HG03135 (cell line): Measurements from ENCODE around the gene MAP3K20.
"Not testable (repeated sequence)": the region's sequence is repeated elsewhere in the genome, so short reads cannot be mapped to it uniquely, and the experiment has no call there.

Experiments used
- ATAC-seq: cut with Tn5 transposase; IDR thresholded peaks from one replicate; pipeline ENCODE4 v1.9.1; 2021; ENCODE audit warnings: mild to moderate bottlenecking, moderate library complexity; ENCODE audit not compliant: unreplicated experiment

Gene MAP3K20

DNA sequence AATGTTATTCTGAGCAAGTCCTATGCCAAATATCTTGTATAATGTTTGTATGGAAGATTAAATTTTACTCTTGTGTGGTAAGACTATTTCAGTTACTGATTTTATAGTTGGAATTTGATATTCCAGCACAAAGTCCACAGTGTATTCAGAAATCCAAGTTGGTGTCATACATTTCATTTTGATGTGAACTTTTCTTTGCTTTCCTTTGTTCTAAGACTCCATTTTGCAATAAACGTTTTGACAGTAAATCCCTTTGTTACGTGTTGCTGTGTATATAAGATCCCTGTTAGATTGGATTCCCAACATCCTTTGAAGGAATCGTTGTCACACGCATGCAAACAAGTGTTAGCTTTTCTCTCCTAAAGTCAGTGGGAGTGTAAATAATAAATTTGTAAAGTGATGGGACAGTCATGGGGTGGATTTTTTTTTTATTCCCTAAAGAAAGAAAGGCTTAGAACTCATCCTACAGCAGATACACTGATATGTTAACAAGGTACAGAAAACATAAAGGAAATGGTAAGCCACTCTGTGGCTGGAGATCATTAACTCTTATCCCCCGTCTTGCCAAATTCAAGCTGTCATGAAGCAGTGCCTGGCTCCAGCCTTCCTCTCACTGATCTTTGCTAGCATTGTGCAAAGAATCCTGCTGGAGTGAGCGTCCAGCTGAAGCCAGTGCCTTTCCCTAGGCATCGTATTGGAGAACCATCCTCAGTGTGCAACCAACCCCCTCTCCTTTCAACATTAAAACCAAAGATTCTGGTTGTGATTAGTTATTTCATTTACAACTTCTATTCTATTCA is 151.5 kb downstream of the MAP3K20 start:
- ATAC-seq: no peak

- no peak for ATAC-seq
Measured at GRCh38 chr2:173229086-173229485, 153.4 kb downstream of the MAP3K20 start.

GRCh38 chr2:173230181-173230580 is 154.5 kb downstream of the MAP3K20 start:
- ATAC-seq: no peak

GRCh38 chr2:173231042-173231441 is 155.4 kb downstream of the MAP3K20 start:
- no peak for ATAC-seq

DNA sequence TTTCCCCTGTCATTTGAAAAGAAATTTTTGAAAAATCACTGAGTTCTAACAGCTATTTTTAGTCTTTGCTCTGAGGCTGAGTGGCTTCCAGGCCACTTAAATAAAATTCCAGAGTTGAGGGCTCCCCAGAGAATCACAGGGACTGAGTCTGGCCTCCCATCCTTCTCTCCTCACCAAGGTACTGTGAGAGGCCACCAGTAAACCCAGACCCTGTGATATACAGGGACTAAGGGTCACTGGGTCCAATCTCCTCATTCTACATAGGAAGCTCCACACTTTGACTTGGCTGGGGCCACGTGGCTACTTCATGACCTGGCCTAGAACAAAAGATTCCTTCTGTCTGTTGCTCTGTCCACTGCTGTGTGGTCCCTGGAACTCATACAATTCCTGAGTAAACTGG is 155.8 kb downstream of the MAP3K20 start:
- no peak for ATAC-seq

GRCh38 chr2:173232956-173233744 is 157.5 kb downstream of the MAP3K20 start:
- ATAC-seq: no peak

DNA sequence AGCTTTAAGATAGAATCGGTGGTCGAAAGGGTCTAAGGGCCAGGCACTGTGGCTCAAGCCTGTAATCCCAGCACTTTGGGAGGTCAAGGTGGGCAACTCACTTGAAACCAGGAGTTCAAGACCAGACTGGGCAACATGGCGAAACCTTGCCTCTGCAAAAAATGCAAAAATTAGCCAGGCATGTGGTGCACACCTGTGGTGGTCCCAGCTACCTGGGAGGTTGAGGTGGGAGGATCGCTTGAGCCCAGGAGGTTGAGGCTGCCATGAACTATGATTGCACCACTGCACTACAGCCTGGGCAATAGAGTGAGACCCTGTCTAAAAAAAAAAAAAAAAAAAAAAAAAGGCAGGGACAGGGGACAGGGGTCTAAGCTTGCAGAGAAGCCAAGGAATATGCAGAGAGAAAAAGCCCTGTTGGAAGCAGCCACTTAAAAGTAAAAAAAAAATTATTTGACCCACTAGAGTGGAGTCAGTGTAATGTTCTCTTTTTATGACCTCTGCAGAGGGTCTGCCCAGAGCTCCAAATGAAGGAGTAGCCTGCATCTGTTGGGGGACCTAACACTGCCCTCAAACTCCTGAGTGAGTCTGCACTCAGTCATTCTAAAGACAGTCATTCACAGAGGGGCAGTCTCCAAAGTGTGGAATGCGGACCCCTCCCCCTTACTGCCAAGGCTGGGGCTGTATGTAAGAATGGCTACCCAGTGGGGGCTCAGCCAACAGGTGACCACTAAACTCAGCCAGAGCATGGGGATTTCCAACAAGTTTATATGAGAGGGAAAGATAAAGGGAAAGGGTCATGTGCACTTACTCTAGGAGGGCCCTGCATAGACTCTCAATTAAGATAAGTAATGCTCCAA is 160.5 kb downstream of the MAP3K20 start:
- no peak for ATAC-seq

DNA sequence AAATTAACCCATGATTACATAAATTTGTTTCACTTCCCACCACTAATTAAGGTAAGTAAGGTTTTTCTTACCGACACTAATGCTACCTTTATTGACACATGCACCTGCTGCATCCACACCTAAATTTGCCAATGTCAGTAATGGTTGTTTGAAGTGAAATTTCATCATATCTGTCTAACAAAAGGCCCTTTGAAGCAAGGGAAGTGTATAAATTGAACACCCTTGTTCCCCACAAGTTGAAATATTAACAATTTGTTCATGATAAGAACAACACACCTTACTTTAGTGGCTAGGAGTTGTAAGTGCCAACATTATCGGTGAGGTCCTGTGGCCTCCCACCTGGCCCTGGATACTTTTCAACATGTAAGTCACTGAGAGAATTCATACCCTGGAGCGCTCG is 162.7 kb downstream of the MAP3K20 start:
- no peak for ATAC-seq

- no peak for ATAC-seq
Measured at GRCh38 chr2:173238831-173239230, 163.2 kb downstream of the MAP3K20 start.

- ATAC-seq: peak; percentile 98
Measured at GRCh38 chr2:173239644-173240043, 164.0 kb downstream of the MAP3K20 start.

- no peak for ATAC-seq
Measured at GRCh38 chr2:173240083-173240482, 164.4 kb downstream of the MAP3K20 start.

- ATAC-seq: no peak
Measured at GRCh38 chr2:173241643-173242042, 166.0 kb downstream of the MAP3K20 start.

GRCh38 chr2:173247156-173247555 is 171.5 kb downstream of the MAP3K20 start:
- no peak for ATAC-seq

- no peak for ATAC-seq
Measured at GRCh38 chr2:173248381-173248780, 172.7 kb downstream of the MAP3K20 start.

- ATAC-seq: no peak
Measured at GRCh38 chr2:173249661-173250641, 174.3 kb downstream of the MAP3K20 start.

DNA sequence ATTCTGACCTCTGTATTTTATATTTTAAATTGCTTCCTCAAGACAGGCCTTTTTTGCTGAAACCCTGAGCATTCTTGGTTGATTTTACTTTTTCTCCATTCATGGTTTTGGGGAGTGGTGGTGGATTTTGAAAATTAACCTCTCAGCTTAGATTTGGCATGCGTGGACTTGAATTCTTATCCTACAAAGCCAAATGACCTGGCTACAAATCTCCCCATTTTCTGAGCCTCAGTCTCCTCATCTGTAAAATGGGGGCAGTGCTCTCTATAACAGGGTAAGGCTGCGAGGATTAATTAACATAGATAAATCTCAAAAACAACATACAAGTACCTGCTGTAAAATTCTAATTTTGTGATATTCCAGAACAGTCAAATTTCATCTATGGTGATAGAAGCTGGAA is 175.6 kb downstream of the MAP3K20 start:
- no peak for ATAC-seq

- no peak for ATAC-seq
Measured at GRCh38 chr2:173252581-173252980, 176.9 kb downstream of the MAP3K20 start.

- no peak for ATAC-seq
Measured at GRCh38 chr2:173254659-173255058, 179.0 kb downstream of the MAP3K20 start.

GRCh38 chr2:173258701-173259100 is 183.1 kb downstream of the MAP3K20 start:
- ATAC-seq: no peak

DNA sequence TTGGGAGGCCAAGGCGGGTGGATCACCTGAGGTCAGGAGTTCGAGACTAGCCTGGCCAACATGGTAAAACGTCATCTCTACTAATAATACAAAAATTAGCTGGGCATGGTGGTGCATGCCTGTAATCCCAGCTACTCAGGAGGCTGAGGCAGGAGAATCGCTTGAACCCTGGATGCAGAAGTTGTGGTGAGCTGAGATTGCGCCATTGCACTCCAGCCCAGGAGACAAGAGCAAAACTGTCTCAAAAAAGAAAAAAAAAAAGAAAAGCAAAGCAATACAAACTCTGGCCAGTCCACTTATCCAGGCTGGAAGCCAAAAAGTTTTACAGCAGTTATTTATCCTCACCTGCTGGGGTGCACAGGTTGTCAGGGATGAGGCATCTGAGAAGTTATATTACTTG is 186.7 kb downstream of the MAP3K20 start:
- not testable (repeated sequence) for ATAC-seq
